ENCODE measurements around the gene HCLS1.
"Not testable (repeated sequence)": the region's sequence is repeated elsewhere in the genome, so short reads cannot be mapped to it uniquely, and the experiment has no call there.

The HCLS1 gene

GRCh38 chr3:121598564-121598963, 62.1 kb downstream of the HCLS1 start:
- DNase-seq (ENCODE audit: low read depth in 2 of 2): no peak

GRCh38 chr3:121595765-121596406, 64.8 kb downstream of the HCLS1 start:
- DNase-seq (ENCODE audit: low read depth in 2 of 2): no peak

- no peak for DNase-seq (ENCODE audit: low read depth in 2 of 2)
These were observed 65.9 kb downstream of the HCLS1 start for GRCh38 chr3:121594850-121595249.

GRCh38 chr3:121593806-121594205, 66.9 kb downstream of the HCLS1 start:
- DNase-seq (ENCODE audit: low read depth in 2 of 2): not testable (repeated sequence)

- DNase-seq (ENCODE audit: low read depth in 2 of 2): no peak
These were observed 67.6 kb downstream of the HCLS1 start, which contains the start of gene FBXO40 for GRCh38 chr3:121592856-121593702. Gene FBXO40, plus strand, starts transcription at chr3:121593379. Its CDS starts 27,197 bp downstream, at chr3:121620576.

GRCh38 chr3:121584418-121584817, 76.3 kb downstream of the HCLS1 start:
- no peak for DNase-seq (ENCODE audit: low read depth in 2 of 2)

- no peak for DNase-seq (ENCODE audit: low read depth in 2 of 2)
These were observed 79.0 kb downstream of the HCLS1 start for GRCh38 chr3:121581691-121582090.

Measured in stimulated activated CD4-positive, alpha-beta T cell treated with anti-CD3 and anti-CD28 coated beads, Interleukin-1b, Interleukin-23, amount 100 ng/mL, for 4 hours (primary cell).